Measurements from ENCODE around the gene SMAD7. TPM values are rescaled to one million over a fixed set of nuclear protein-coding genes. Genes with fewer than 3 reads are reported as not detected.

Gene SMAD7
- total and polyA plus RNA-seq, 2 donors, result 7.8 to 9.3 TPM

- no peak overlapping the region for H3K27ac ChIP-seq (ENCODE audit: low read depth in 1 of 2, low read length in 1 of 2)
- H3K9me3 ChIP-seq (ENCODE audit: control insufficient read depth in 2 of 2, insufficient read depth in 1 of 2, low read length in 1 of 2), result no peaks in the 10 kb centered on the region
- H3K4me1 ChIP-seq (ENCODE audit: control insufficient read depth in 2 of 2, insufficient read depth in 2 of 2, low read length in 2 of 2), result peaks cover 0 to 7% of the 10 kb centered on the region in 2 donors
- WGBS, result 98% methylated on average over 15 of the region's 15 CpGs
- H3K4me3 ChIP-seq (ENCODE audit: low read length in 2 of 2), result no peak overlapping the region
- peaks cover 0 to 18% of the 10 kb centered on the region in 2 donors for H3K27me3 ChIP-seq (ENCODE audit: control insufficient read depth in 2 of 2, insufficient read depth in 1 of 2, low read length in 1 of 2)
- H3K36me3 ChIP-seq (ENCODE audit: control insufficient read depth in 2 of 2, insufficient read depth in 2 of 2, low read length in 1 of 2), result no peaks in the 10 kb centered on the region
- DNase-seq (ENCODE audit: low read depth in 6 of 9, low spot score in 9 of 9), result no peak
These were observed 37.9 kb upstream of the SMAD7 start for GRCh38 chr18:48988508-48989303.

GRCh38 chr18:48987821-48988220, 37.1 kb upstream of the SMAD7 start:
- peaks cover 0 to 6% of the 10 kb centered on the region in 2 donors for H3K4me1 ChIP-seq (ENCODE audit: control insufficient read depth in 2 of 2, insufficient read depth in 2 of 2, low read length in 2 of 2)

GRCh38 chr18:48986851-48987761, 36.3 kb upstream of the SMAD7 start:
- H3K27ac ChIP-seq (ENCODE audit: low read depth in 1 of 2, low read length in 1 of 2), result no peak overlapping the region
- DNase-seq (ENCODE audit: low read depth in 6 of 9, low spot score in 9 of 9), result no peak
- no peaks in the 10 kb centered on the region for H3K36me3 ChIP-seq (ENCODE audit: control insufficient read depth in 2 of 2, insufficient read depth in 2 of 2, low read length in 1 of 2)
- WGBS, result 94% methylated on average over 20 of the region's 20 CpGs
- H3K4me1 ChIP-seq (ENCODE audit: control insufficient read depth in 2 of 2, insufficient read depth in 2 of 2, low read length in 2 of 2), result peaks cover 0 to 3% of the 10 kb centered on the region in 2 donors
- no peak overlapping the region for H3K4me3 ChIP-seq (ENCODE audit: low read length in 2 of 2)
- no peaks in the 10 kb centered on the region for H3K9me3 ChIP-seq (ENCODE audit: control insufficient read depth in 2 of 2, insufficient read depth in 1 of 2, low read length in 1 of 2)
- H3K27me3 ChIP-seq (ENCODE audit: control insufficient read depth in 2 of 2, insufficient read depth in 1 of 2, low read length in 1 of 2), result peaks cover 0 to 13% of the 10 kb centered on the region in 2 donors

More at GRCh38 chr18:48987821-48988220, 37.1 kb upstream of the SMAD7 start:
- H3K4me3 ChIP-seq (ENCODE audit: low read length in 2 of 2), result no peak overlapping the region
- DNase-seq (ENCODE audit: low read depth in 6 of 9, low spot score in 9 of 9), result no peak
- 90% methylated on average over 8 of the region's 8 CpGs for WGBS
- H3K27ac ChIP-seq (ENCODE audit: low read depth in 1 of 2, low read length in 1 of 2), result no peak overlapping the region
- no peaks in the 10 kb centered on the region for H3K36me3 ChIP-seq (ENCODE audit: control insufficient read depth in 2 of 2, insufficient read depth in 2 of 2, low read length in 1 of 2)
- no peaks in the 10 kb centered on the region for H3K9me3 ChIP-seq (ENCODE audit: control insufficient read depth in 2 of 2, insufficient read depth in 1 of 2, low read length in 1 of 2)
- H3K27me3 ChIP-seq (ENCODE audit: control insufficient read depth in 2 of 2, insufficient read depth in 1 of 2, low read length in 1 of 2), result peaks cover 0 to 14% of the 10 kb centered on the region in 2 donors

DNA sequence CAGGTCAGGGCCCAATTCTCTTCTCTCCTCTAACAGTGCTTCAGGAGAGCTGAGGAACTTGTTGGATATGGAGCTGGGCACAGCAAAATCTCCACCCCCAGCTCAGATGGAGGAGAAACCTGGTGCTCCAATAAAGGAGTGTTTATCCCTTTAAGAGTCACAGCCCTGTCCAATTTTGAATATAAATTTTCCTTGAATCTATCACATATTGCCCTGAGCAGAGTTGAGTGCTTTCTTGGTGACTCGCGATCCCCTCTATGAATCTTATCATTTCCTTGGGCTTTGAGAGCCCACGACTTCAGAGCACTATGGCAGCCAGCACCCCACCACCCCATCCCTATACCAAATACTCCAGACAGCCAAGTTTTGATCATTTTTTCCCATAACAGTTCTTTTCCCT, 34.4 kb upstream of the SMAD7 start:
- 93% methylated on average over 3 of the region's 3 CpGs for WGBS
- H3K27me3 ChIP-seq (ENCODE audit: control insufficient read depth in 2 of 2, insufficient read depth in 1 of 2, low read length in 1 of 2), result peaks cover 0 to 6% of the 10 kb centered on the region in 2 donors
- H3K36me3 ChIP-seq (ENCODE audit: control insufficient read depth in 2 of 2, insufficient read depth in 2 of 2, low read length in 1 of 2), result no peaks in the 10 kb centered on the region
- peaks cover 0 to 3% of the 10 kb centered on the region in 2 donors for H3K4me1 ChIP-seq (ENCODE audit: control insufficient read depth in 2 of 2, insufficient read depth in 2 of 2, low read length in 2 of 2)
- no peak for DNase-seq (ENCODE audit: low read depth in 6 of 9, low spot score in 9 of 9)
- H3K9me3 ChIP-seq (ENCODE audit: control insufficient read depth in 2 of 2, insufficient read depth in 1 of 2, low read length in 1 of 2), result no peaks in the 10 kb centered on the region
- H3K4me3 ChIP-seq (ENCODE audit: low read length in 2 of 2), result no peak overlapping the region
- no peak overlapping the region for H3K27ac ChIP-seq (ENCODE audit: low read depth in 1 of 2, low read length in 1 of 2)

GRCh38 chr18:48983793-48984437, 33.1 kb upstream of the SMAD7 start:
- Histone ChIP-seq H3K9me3 (ENCODE audit: control insufficient read depth in 2 of 2, insufficient read depth in 1 of 2, low read length in 1 of 2) (no peaks in the 10 kb centered on the region), H3K27ac (ENCODE audit: low read depth in 1 of 2, low read length in 1 of 2) (no peak overlapping the region), H3K4me1 (ENCODE audit: control insufficient read depth in 2 of 2, insufficient read depth in 2 of 2, low read length in 2 of 2) (peaks cover 0 to 12% of the 10 kb centered on the region in 2 donors), H3K27me3 (ENCODE audit: control insufficient read depth in 2 of 2, insufficient read depth in 1 of 2, low read length in 1 of 2) (peaks cover 0 to 4% of the 10 kb centered on the region in 2 donors), H3K4me3 (ENCODE audit: low read length in 2 of 2) (no peak overlapping the region), H3K36me3 (ENCODE audit: control insufficient read depth in 2 of 2, insufficient read depth in 2 of 2, low read length in 1 of 2) (no peaks in the 10 kb centered on the region)
- peak in 1 of 9 donors; percentile 38 for DNase-seq (ENCODE audit: low read depth in 6 of 9, low spot score in 9 of 9)
- WGBS, result 93% methylated on average over 8 of the region's 8 CpGs

DNA sequence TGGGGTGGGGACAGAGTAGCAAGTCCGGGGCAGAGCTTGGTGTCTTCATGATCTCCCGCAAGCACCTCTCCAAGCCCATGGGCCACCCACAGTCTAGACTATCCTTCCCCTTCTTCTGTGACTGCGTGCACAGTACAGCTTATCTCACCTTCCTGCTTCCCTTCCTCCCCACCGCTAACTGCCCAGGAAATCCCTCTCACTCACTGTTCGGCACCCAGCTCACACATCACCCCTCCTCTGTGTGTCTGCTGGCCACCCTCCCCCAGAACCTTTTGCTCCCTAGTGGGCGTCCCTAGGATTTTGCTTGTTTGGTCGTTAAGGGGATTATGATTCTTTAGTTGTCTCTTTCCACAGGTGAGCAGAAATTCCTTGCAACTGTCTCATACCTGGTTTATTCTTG, 31.5 kb upstream of the SMAD7 start:
- DNase-seq (ENCODE audit: low read depth in 6 of 9, low spot score in 9 of 9), result no peak
- Histone ChIP-seq H3K4me1 (ENCODE audit: control insufficient read depth in 2 of 2, insufficient read depth in 2 of 2, low read length in 2 of 2) (peaks cover 0 to 12% of the 10 kb centered on the region in 2 donors), H3K36me3 (ENCODE audit: control insufficient read depth in 2 of 2, insufficient read depth in 2 of 2, low read length in 1 of 2) (no peaks in the 10 kb centered on the region), H3K4me3 (ENCODE audit: low read length in 2 of 2) (no peak overlapping the region), H3K9me3 (ENCODE audit: control insufficient read depth in 2 of 2, insufficient read depth in 1 of 2, low read length in 1 of 2) (no peaks in the 10 kb centered on the region), H3K27ac (ENCODE audit: low read depth in 1 of 2, low read length in 1 of 2) (no peak overlapping the region), H3K27me3 (ENCODE audit: control insufficient read depth in 2 of 2, insufficient read depth in 1 of 2, low read length in 1 of 2) (peaks cover 5 to 16% of the 10 kb centered on the region in 2 donors)
- WGBS, result 24% methylated on average over 7 of the region's 7 CpGs

DNA sequence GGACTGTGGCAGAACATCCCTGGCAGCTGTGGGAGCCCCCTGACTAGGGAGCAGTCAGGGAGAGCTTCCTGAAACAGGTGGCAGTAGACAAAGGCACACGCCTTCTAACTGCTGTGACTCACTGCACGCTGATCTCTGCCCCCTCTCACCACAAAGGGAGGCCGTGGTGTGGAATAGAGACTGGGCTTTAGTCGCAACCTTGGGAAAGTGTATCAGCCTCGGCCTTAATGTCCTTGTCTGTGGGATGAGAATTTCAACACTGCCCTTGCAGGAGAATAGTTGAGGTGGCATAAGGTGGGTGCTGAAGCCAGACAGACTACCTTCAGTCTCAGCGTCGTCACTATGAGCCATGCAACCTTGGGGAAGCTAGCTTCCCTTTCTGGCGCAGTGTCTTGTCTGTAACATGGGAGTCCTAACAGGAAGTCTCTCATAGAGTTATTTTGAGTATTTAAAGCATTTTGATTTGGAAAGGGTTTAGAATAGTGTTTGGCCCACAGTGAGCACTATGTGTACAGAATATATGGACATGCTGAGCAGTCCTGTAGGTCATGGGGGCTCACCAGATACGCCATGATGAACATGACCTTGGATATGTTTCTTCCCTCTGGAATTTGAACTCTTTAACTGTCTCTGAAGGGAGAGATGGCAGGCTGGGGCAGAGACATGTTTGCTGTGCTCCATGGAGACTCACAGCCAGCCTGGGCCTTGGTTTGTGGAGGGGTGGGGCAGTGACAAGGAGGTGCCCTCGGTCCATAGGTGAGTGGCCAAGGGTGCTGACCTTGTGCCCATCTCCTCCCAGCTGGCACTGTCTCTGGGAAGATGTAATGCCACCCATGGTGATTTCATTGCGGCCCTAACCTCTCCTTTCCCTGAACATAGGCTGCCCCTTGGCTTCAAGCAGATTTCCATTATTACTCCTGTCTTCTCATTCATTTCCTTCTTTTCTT, 29.5 kb upstream of the SMAD7 start:
- peaks cover 17 to 32% of the 10 kb centered on the region in 2 donors for H3K27me3 ChIP-seq (ENCODE audit: control insufficient read depth in 2 of 2, insufficient read depth in 1 of 2, low read length in 1 of 2)
- WGBS, result 65% methylated on average over 11 of the region's 11 CpGs
- H3K36me3 ChIP-seq (ENCODE audit: control insufficient read depth in 2 of 2, insufficient read depth in 2 of 2, low read length in 1 of 2), result no peaks in the 10 kb centered on the region
- peaks cover 6 to 17% of the 10 kb centered on the region in 2 donors for H3K4me1 ChIP-seq (ENCODE audit: control insufficient read depth in 2 of 2, insufficient read depth in 2 of 2, low read length in 2 of 2)
- no peaks in the 10 kb centered on the region for H3K9me3 ChIP-seq (ENCODE audit: control insufficient read depth in 2 of 2, insufficient read depth in 1 of 2, low read length in 1 of 2)
- H3K4me3 ChIP-seq (ENCODE audit: low read length in 2 of 2), result no peak overlapping the region
- no peak overlapping the region for H3K27ac ChIP-seq (ENCODE audit: low read depth in 1 of 2, low read length in 1 of 2)
- no peak for DNase-seq (ENCODE audit: low read depth in 6 of 9, low spot score in 9 of 9)

DNA sequence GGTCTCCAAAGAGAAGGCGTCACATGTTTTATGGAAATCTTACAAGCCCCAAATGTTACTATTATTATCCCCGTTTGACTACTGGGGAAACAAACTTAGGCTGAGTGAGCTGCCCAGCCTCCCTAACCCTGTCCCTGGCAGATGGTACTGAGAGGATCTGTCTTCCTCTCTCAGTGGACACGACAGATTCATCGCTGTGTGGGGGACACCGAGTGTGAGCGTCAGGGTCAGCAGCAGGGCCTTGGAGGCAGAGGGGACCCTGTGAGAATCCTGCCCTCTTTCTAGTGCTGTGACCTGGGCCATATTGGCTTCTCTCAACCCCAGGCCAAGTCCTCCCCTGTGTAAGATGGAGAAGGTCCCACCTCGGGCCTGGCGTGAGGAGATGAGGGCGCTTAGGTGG, 27.1 kb upstream of the SMAD7 start:
- H3K4me1 ChIP-seq (ENCODE audit: control insufficient read depth in 2 of 2, insufficient read depth in 2 of 2, low read length in 2 of 2), result peaks cover 6 to 20% of the 10 kb centered on the region in 2 donors
- H3K27me3 ChIP-seq (ENCODE audit: control insufficient read depth in 2 of 2, insufficient read depth in 1 of 2, low read length in 1 of 2), result peaks cover 35 to 54% of the 10 kb centered on the region in 2 donors
- H3K36me3 ChIP-seq (ENCODE audit: control insufficient read depth in 2 of 2, insufficient read depth in 2 of 2, low read length in 1 of 2), result no peaks in the 10 kb centered on the region
- DNase-seq (ENCODE audit: low read depth in 6 of 9, low spot score in 9 of 9), result no peak
- H3K27ac ChIP-seq (ENCODE audit: low read depth in 1 of 2, low read length in 1 of 2), result no peak overlapping the region
- no peak overlapping the region for H3K4me3 ChIP-seq (ENCODE audit: low read length in 2 of 2)
- whole genome bisulfite sequencing, result over 99% methylated on average over 9 of the region's 9 CpGs
- no peaks in the 10 kb centered on the region for H3K9me3 ChIP-seq (ENCODE audit: control insufficient read depth in 2 of 2, insufficient read depth in 1 of 2, low read length in 1 of 2)

Measured in thymus (tissue), 11 donors.